Stomach (tissue), 9 donors: Measurements from ENCODE around the gene PADI3. TPM values are rescaled to one million over a fixed set of nuclear protein-coding genes. Genes with fewer than 3 reads are reported as not detected.

Source experiments
- DNase-seq, 2 donors: peaks; one replicate each; pipeline versions ENCODE4 v3.0.0 to v3.0.0-alpha.2; 2013 to 2019
- H3K27ac ChIP-seq, 5 donors: fragments of 200-600 bp in 4 of 5; sonication (generic) in 4 of 5; one replicate each; pipeline ENCODE4 v1.5.1; 2013 to 2019; ENCODE audit warnings: mild to moderate bottlenecking in 1 of 5, moderate library complexity in 1 of 5
- H3K27me3 ChIP-seq, 3 donors: fragments of 200-600 bp; sonication (generic); one replicate each; pipeline ENCODE4 v1.5.1; 2017 to 2019; ENCODE audit warnings: mixed run types in 1 of 3
- H3K36me3 ChIP-seq, 4 donors: fragments of 200-600 bp; sonication (generic); 1 replicate in 3 of 4; 2 replicates in 1 of 4; pipeline ENCODE4 v1.5.1; 2016 to 2019
- H3K4me1 ChIP-seq, 4 donors: fragments of 200-600 bp; sonication (generic); one replicate each; pipeline ENCODE4 v1.5.1; 2016 to 2019
- H3K4me3 ChIP-seq, 4 donors: fragments of 200-600 bp; sonication (generic) in 3 of 4; one replicate each; pipeline ENCODE4 v1.5.1; 2016 to 2019; ENCODE audit warnings: mild to moderate bottlenecking in 1 of 4
- H3K9me3 ChIP-seq, 4 donors: fragments of 200-600 bp; sonication (generic); one replicate each; pipeline ENCODE4 v1.5.1; 2016 to 2019
- EP300 ChIP-seq: sonication (generic); formaldehyde crosslinking; IDR thresholded peaks from one replicate; pipeline ENCODE4 v1.6.1; 2017; ENCODE audit warnings: antibody characterized with exemption
- POLR2A ChIP-seq, 4 donors: fragments of 450-650 bp; IDR thresholded peaks; one replicate each; pipeline ENCODE4 v1.6.1; 2016; ENCODE audit warnings: antibody characterized with exemption in 4 of 4, control low read depth in 2 of 4, mild to moderate bottlenecking in 1 of 4, moderate library complexity in 1 of 4
- POLR2AphosphoS5 ChIP-seq, 3 donors: sonication (generic); formaldehyde crosslinking; IDR thresholded peaks; one replicate each; pipeline ENCODE4 v1.6.1; 2016; ENCODE audit warnings: antibody characterized with exemption in 3 of 3
- WGBS, 5 donors: extraction: QIAGEN DNeasy Blood & Tissue Kit in 3 of 5; methylation state at CpG; one replicate each; pipeline versions ENCODE4 v1.1.5 to v1.1.7; 2013 to 2018; 5-methylcytosine and 5-hydroxymethylcytosine counted together
- intact Hi-C: fragments of 100-400 bp; cut with DNase I; formaldehyde crosslinking; loops from one replicate; pipeline ENCODE4 v1.15.1; 2023; ENCODE audit warnings: low total_unique reads
- polyA plus RNA-seq, 3 donors: library from polyadenylated mRNA; stranded (reverse); fragments of 200-250 nt; gene quantifications; one replicate each; pipeline ENCODE4 v1.2.3, GENCODE V29; 2013
- total RNA-seq, 5 donors: library from RNA; depleted of rRNA; stranded (reverse); fragments of >200 nt; gene quantifications; one replicate each; pipeline versions ENCODE4 v1.1.0 to v1.2.3, GENCODE V29; 2014 to 2016
- TF ChIP-seq, protein P1 (sequence below), 7 experiments: fragments of 450-650 bp in 4 of 7; fragments of 200-600 bp in 3 of 7; sonication (generic) in 3 of 7; IDR thresholded peaks; one replicate each; pipeline ENCODE4 v1.5.1; 2016 to 2019; ENCODE audit warnings: antibody characterized with exemption in 7 of 7, control low read depth in 2 of 7, mild to moderate bottlenecking in 1 of 7
- donor health status: healthy with polysubstance abuse.
- donor health status: Bipolar disorder and iron deficiency.
- donor health status: healthy.

Gene PADI3
- total and polyA plus RNA-seq, 8 donors = 5.4 TPM; not detected in 7

DNA sequence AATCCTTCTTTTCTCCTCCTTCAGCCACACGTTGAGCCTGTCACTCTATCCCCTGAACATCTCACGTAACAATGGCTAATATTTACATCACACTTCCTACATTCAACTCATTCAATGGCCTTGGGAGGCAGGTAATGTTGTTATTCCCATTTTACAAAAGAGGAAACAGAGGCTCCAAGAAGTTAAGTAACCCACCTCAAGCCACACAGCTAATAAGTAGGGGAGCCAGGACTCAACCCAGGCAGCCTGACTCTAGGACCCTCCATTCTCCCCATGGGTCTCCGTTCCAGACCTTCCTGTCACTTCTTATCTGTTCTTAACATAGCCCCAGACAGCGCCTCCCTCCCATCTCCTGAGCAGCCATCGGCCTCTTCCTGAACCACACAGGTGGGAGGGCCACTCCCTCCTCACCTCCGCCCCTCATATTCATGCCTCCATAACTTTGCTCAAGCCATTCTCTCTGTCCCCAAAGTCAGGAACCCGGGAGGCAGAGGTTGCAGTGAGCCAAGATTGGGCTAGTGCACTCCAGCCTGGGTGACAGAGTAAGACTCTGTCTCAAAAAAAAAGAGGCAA is 61.3 kb downstream of the PADI3 start:
- intact Hi-C loops = no loop called here
- 30 to 43% (median 33%) methylated on average over 7 of the region's 7 CpGs for WGBS, 5 donors
- Histone ChIP-seq H3K9me3 (no peaks in the 10 kb centered on the region), H3K4me3 (no peak overlapping the region), H3K4me1 (no peaks in the 10 kb centered on the region), H3K36me3 (no peaks in the 10 kb centered on the region), H3K27me3 (peaks cover 0 to 80% (median 29%) of the 10 kb centered on the region in 3 donors), H3K27ac (no peak overlapping the region)
- DNase-seq = no peak
- TF ChIP-seq, protein P1, sequence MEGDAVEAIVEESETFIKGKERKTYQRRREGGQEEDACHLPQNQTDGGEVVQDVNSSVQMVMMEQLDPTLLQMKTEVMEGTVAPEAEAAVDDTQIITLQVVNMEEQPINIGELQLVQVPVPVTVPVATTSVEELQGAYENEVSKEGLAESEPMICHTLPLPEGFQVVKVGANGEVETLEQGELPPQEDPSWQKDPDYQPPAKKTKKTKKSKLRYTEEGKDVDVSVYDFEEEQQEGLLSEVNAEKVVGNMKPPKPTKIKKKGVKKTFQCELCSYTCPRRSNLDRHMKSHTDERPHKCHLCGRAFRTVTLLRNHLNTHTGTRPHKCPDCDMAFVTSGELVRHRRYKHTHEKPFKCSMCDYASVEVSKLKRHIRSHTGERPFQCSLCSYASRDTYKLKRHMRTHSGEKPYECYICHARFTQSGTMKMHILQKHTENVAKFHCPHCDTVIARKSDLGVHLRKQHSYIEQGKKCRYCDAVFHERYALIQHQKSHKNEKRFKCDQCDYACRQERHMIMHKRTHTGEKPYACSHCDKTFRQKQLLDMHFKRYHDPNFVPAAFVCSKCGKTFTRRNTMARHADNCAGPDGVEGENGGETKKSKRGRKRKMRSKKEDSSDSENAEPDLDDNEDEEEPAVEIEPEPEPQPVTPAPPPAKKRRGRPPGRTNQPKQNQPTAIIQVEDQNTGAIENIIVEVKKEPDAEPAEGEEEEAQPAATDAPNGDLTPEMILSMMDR (IDR thresholded peaks at IDR 0.05) = no peak
- no peak for TF ChIP-seq EP300
- no peak for TF ChIP-seq POLR2A (IDR thresholded peaks at IDR 0.05)
- no peak for TF ChIP-seq POLR2AphosphoS5 (IDR thresholded peaks at IDR 0.05)

DNA sequence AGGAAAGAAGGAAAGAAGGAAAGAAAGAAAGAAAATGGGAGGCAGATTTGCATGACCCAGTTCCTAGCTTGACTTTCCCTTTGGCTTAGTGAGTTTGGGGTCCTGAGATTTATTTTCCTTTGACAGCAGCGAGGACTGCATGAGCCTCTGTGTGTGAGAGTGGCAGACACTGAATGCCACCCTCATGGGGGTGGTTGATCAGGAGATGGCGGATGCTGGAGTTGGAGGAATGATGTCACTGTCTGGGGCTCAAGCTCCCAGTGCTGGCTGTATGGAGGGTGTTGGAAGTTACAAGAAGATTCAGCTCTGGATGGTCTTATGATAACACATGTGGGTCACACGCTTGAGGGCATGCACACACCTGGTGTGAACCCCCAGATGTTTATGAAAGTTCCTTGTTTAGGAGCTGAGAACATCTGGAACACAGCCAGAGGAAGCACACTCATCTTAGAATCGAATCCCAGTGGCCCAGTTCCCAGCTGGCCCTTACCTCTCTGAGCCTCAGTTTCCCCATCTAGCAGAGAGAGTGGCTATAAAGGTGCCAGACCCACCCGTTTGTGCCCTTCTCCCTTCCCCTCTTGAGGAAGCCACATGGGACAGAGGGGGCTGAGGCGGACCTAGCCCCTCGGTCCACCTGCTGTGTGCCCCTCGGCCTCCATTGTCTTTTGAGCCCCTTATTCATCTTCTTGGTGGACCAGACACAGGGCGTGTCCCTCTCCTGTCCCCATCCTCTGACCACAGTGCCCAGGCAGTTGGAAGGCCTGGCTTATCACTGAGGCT is 64.8 kb downstream of the PADI3 start:
- Histone ChIP-seq H3K27me3 (peaks cover 0 to 57% (median 23%) of the 10 kb centered on the region in 3 donors), H3K9me3 (no peaks in the 10 kb centered on the region), H3K4me1 (no peaks in the 10 kb centered on the region), H3K4me3 (no peak overlapping the region), H3K36me3 (no peaks in the 10 kb centered on the region), H3K27ac (no peak overlapping the region)
- no peak for DNase-seq
- intact Hi-C loops = no loop called here
- 67 to 88% (median 77%) methylated on average over 8 to 9 of the region's 9 CpGs for WGBS, 5 donors
- TF ChIP-seq, protein P1 (IDR thresholded peaks at IDR 0.05) = no peak
- no peak for TF ChIP-seq EP300
- no peak for TF ChIP-seq POLR2AphosphoS5 (IDR thresholded peaks at IDR 0.05)
- no peak for TF ChIP-seq POLR2A (IDR thresholded peaks at IDR 0.05)

DNA sequence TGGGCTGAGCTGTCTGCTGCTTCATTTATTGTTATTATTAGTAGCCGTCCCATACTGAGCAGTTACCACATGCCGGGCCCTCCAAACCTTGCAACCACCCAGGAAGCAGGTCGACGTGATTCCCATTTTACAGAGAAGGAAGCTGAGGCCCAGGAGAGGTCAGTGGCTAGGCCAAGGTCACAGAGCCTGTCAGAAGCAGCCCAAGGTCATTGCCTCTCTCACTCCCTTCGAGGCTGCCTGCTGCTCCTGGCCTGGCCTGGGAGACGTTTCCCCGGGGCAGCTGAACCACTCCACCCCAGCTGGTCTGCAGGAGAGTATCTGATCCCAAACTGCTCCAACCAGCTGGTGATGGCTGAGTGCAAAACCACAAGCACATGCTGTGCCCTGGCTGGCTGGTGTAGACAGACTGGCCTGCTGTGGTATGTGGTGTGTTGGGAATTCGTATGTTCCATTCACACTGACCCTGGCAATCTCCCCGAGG is 65.6 kb downstream of the PADI3 start:
- WGBS, 5 donors = 48 to 64% (median 52%) methylated on average over 7 to 9 of the region's 9 CpGs
- TF ChIP-seq EP300 (no peak), POLR2A (IDR thresholded peaks at IDR 0.05) (no peak), POLR2AphosphoS5 (IDR thresholded peaks at IDR 0.05) (no peak)
- TF ChIP-seq, protein P1 (IDR thresholded peaks at IDR 0.05) = no peak
- no peak overlapping the region for H3K4me3 ChIP-seq

DNA sequence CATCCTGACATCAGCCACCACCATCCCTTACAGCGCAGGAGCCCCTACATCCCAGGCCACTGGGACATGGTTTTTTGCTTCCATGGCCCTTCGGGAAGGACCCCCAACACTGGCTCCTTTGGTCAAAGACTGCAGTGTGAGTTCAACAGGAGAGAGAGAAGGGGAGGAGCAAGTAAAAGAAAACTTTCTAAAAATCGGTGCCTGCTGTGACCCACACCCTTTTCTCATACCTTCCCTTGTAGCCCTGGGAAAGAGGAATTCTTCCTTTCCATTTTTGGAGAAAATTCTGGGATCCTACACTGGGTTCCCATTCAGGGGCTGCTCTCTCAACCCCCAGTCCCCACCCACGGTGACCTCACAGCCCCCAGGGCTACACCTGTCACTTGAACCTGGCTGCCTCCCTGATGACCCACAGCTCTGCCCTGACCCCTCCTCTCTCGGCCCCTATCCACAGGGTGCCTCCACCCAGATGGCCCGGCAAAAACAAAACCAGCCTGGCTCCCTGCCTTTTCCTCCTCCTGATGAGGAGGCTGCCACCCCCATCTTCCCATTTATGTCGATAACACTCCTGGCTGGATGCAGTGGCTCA is 66.7 kb downstream of the PADI3 start:
- peaks cover 0 to 9% (median 7%) of the 10 kb centered on the region in 4 donors for H3K9me3 ChIP-seq
- TF ChIP-seq EP300 (no peak), POLR2A (IDR thresholded peaks at IDR 0.05) (no peak), POLR2AphosphoS5 (IDR thresholded peaks at IDR 0.05) (no peak)
- TF ChIP-seq, protein P1 (IDR thresholded peaks at IDR 0.05) = no peak
- H3K27ac ChIP-seq = no peak overlapping the region
- H3K27me3 ChIP-seq = peaks cover 0 to 49% (median 8%) of the 10 kb centered on the region in 3 donors
- 36 to 51% (median 42%) methylated on average over 7 of the region's 7 CpGs for WGBS, 5 donors
- intact Hi-C loops = no loop called here
- no peak for DNase-seq
- no peaks in the 10 kb centered on the region for H3K36me3 ChIP-seq
- H3K4me1 ChIP-seq = no peaks in the 10 kb centered on the region
- no peak overlapping the region for H3K4me3 ChIP-seq

More for the DNA sequence above, 65.6 kb downstream of the PADI3 start:
- Histone ChIP-seq H3K27ac (no peak overlapping the region), H3K27me3 (peaks cover 0 to 53% (median 18%) of the 10 kb centered on the region in 3 donors), H3K36me3 (no peaks in the 10 kb centered on the region), H3K4me1 (no peaks in the 10 kb centered on the region), H3K9me3 (no peaks in the 10 kb centered on the region)
- intact Hi-C loops = no loop called here
- no peak for DNase-seq
